Measurements from ENCODE around the gene KLC1.
A peak's percentile ranks its signal among the peaks of the same experiment; 100 is the strongest.

The KLC1 gene

DNA sequence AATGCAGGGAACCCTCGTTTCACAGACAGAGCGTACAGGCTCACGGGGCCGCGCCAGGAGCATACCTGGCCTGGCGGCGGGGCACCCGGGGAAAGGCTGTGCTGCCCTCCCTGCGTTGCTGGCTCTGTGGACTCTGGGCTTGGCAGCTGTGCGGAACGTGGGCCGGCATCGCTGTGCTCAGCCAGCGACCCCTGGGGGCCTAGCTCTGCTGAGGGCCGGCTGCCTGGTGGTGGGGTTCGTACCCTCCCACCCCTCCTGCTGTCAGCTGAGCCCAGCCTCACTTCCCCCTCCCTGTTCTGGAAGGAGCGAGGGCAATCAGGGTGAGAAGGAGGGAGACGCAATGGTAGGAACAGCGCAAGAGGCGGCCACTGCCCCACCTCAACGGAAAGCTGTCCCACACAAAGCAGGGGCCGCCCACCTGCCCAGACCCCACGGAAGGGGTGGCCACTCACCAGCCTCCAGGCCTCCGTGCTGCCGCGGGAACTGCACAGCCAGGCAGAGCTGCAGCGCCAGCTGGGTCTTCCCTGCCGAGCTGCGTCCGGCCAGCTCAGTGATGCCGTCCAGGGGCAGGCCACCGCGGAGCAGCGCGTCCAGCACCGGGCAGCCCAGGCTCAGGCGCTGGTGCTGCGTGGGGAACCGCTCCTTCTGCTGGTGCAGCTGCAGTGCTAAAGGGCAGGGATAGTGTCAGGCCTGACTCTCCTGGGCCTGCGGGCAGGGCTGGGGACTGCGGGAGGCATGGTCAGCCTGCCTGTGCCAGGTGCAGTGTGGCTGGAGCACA, 77.7 kb downstream of the KLC1 start:
- DNase-seq, result no peak

- DNase-seq, result no peak
Measured at GRCh38 chr14:103707329-103708263, 78.6 kb downstream of the KLC1 start.

- DNase-seq, result no peak
Measured at GRCh38 chr14:103708750-103709187, 79.8 kb downstream of the KLC1 start.

GRCh38 chr14:103709814-103710213, 80.8 kb downstream of the KLC1 start:
- DNase-seq, result no peak

GRCh38 chr14:103710771-103711377, 81.9 kb downstream of the KLC1 start:
- DNase-seq, result no peak

- no peak for DNase-seq
Measured at GRCh38 chr14:103711516-103712431, 82.8 kb downstream of the KLC1 start.

- DNase-seq, result no peak
Measured at GRCh38 chr14:103712633-103713247, 83.7 kb downstream of the KLC1 start.

GRCh38 chr14:103713304-103714062, 84.5 kb downstream of the KLC1 start:
- no peak for DNase-seq

- DNase-seq, result no peak
Measured at GRCh38 chr14:103714063-103714724, 85.2 kb downstream of the KLC1 start.

- peak; percentile 100 for DNase-seq
Measured at GRCh38 chr14:103715052-103716000, 86.3 kb downstream of the KLC1 start, which contains the start of the genes XRCC3 and ZFYVE21. Gene XRCC3, minus strand, starts transcription at chr14:103715451. Its CDS starts 4,364 bp downstream, at chr14:103711087. Gene ZFYVE21, plus strand, starts transcription at chr14:103715810. Its CDS starts 32 bp downstream, at chr14:103715842.

DNA sequence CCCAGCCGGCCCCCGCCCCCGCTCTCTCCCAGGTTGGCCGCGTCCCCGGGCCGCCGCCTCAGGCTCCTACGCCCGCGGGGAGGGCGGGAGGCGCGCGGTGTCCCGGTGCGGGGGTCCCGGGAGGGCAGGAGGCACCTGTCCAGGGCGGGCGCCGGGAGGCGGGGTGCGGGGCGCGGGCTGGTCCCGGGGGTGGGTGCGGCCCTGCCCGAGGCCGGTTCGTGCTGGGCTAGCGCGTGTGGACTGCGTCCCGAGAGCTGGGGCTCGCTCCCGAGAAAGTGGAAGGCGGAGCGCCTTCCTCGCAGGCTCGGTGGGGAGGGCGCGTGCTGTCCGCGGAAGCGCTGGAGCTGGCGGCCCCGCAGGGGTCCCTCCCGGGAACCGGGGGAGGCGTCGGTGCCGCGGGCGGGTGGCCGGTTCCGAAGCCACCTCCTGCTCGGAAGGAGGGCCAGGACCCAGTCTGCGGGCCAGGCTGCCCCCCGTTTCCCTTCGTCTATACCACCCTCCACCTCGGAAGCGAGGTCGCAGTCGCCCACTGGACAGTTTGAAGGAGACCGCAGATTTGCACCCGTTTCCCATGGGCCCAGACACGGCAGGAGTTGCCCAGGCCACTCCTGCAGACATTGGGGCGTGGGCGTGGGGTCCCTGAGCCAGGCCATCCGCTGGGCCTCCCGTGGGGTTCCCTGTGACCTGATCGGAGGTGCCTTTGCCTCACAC, 87.2 kb downstream of the KLC1 start:
- no peak for DNase-seq

DNA sequence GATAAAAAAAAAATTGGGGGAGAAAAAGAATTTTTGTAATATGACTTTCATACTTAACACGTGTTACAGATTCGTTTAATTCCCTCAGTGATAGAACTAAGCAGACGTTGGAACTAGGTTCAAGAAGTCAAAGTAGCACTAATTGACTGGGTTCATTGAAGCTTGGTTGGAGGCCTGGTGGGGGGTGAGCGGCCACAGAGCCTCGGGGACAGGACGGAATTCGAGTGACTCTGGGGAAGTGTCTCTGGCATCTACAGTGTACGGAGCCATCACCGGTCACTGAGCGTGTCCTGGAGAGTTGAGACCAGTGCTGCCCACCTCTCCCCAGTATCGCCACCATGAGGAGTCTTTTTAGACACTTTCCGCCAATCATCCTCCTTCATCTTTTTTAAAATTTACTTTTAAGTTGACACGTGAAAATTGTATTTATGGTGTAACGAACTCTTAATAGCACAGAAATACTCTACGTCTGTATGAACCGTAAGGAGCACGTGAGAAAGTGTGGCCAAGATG, 87.9 kb downstream of the KLC1 start:
- no peak for DNase-seq

DNA sequence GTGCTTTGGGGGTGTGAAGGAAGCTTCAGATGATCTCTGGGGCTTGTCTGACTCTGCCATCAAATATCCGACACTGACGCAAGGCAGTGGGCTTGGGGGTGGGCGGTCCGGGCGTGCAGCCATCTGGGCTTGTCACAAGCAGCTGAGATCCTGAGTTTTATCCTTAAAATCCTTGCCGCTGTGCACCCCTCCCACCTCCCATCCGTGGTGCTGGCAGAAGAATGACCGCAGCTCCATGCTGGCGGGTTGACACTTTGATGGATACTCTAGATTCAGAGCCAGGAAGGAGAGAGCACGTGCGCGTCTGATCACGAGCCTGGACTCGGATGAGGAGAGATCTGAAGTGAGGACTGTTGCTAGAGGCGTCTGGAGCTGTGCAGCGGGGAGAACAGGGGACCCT, 89.6 kb downstream of the KLC1 start:
- no peak for DNase-seq

DNA sequence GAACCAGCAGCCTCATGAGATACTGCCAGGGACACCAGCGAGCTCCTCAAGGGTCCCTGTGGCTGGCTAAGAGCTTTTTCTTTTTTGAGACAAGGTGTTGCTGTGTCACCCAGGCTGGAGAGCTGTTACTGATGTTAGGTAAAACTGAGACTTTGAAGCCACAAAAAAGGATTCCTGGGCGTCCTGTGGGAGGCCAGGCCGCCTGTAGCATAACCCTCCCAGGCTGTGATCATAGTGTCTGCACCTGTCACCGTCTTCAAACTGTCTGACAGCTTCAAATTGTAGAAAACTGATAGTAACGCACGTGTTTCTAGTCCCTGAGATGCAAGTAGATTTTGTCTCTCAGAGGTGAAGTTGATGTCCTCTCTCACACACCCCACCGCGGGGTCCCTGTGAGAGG, 90.7 kb downstream of the KLC1 start:
- DNase-seq, result no peak

DNA sequence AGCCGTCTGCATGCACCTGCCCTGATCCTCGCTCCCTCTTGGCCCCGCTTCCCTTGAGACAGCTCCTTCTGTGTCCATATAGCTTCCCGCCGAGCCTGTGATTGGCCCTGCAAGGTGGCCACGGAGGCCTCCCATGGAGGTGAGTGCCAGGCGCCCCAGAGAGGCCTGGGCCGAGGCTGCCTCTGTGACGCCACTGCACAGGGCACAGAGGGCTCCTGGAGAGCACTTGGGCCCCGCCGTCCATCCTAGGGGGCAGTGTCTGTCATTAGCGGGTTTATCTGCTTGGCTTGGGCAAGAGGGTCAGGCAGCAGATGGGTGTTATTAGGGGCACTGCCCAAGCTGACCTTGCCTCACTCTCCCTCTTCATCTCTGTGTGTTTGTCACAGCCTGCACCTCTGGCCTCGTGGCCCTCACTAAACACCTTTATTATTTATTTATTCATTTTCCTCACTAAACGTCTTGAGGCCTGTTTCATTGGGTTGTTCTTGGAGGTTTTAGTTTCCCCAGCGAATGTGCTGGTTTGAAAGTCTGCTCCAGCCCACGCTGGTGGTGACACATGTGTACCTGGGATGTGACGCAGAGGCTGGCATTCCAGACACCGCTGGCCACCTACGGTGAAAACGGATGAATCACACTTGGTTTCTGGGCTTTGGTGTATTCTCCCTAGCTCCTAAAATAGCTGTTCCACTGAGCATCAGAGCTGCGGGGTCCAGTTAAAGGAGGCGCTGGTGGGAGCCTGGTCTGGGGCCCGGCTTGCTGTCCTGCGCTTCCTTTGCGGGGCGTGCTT, 92.5 kb downstream of the KLC1 start:
- no peak for DNase-seq

DNA sequence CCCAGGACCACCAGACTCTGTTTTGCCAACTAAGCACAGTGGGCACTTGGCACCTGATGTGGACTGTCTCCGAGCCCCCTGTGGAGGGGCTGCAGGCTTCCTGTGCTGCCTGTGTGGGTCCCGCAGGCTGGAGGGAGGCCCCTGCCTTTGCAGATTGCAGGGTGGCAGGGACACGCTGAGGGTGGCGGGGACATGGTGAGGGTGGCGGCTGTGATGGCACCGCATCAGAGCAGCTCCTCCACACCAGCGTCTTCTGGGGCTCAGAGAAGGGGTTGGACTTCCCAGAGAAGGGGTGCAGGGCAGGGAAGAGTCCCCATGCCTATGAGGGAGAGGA, 94.7 kb downstream of the KLC1 start:
- DNase-seq, result no peak

DNA sequence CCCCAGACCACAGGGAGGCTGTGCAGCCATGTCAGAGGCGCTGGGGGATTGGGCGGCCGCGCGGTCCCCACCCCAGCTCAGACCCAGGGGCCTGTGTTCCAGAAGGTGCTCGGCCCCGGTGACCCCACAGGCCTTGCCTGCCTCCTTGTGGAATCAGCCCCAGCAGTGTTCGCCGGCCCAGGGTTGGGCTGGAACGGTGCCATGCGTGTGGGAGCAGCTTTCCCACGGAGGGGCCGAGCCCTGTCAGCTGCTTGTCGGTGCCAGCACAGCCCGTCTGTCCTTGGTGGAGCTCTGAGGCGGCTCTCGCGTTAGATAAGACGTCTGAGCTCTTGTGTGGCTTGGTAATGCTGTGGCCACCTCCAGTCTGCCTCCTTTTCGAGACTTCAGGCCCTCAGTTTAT, 95.1 kb downstream of the KLC1 start:
- no peak for DNase-seq
